Measurements from ENCODE around the gene NFIB. TPM values are rescaled to one million over a fixed set of nuclear protein-coding genes. Genes with fewer than 3 reads are reported as not detected.

The NFIB gene
- total RNA-seq, 1 experiment from 2014 or later, result 35.1 TPM

GRCh38 chr9:14106699-14107098, 207.2 kb downstream of the NFIB start:
- H3K4me3 ChIP-seq, result no peak overlapping the region
- CTCF ChIA-PET, result interaction anchor here (0.6 kb wide), 1 partner anchor 17 kb away, joined by 3 read pairs; no protein-coding TSS in a partner anchor
- no peaks in the 10 kb centered on the region for H3K4me1 ChIP-seq (replicated peaks; ENCODE audit: insufficient read depth)
- intact Hi-C loops (cut with micrococcal nuclease; ENCODE audit: unreplicated experiment), result no loop called here
- no peaks in the 10 kb centered on the region for H3K9me3 ChIP-seq (ENCODE audit: insufficient read depth, low read depth)
- no peaks in the 10 kb centered on the region for H3F3A ChIP-seq (ENCODE audit: insufficient read depth, low read depth)
- TF ChIP-seq EZH2 (IDR thresholded peaks at IDR 0.05; ENCODE audit: low read depth), result no peak
- TF ChIP-seq CTCF (conservative IDR thresholded peaks at IDR 0.05), result no peak
- BruUV-seq (replicated peaks), result no TSS peak
- no peak for DNase-seq
- no peak overlapping the region for H2AFZ ChIP-seq
- H3K79me2 ChIP-seq (ENCODE audit: low read depth), result no peaks in the 10 kb centered on the region
- H3K27ac ChIP-seq, result no peak overlapping the region
- no peaks in the 10 kb centered on the region for H3K27me3 ChIP-seq (ENCODE audit: insufficient read depth, low read depth)
- H3K4me2 ChIP-seq, result no peak overlapping the region
- no peaks in the 10 kb centered on the region for H4K20me1 ChIP-seq (ENCODE audit: insufficient read depth)
- H3K9me2 ChIP-seq (ENCODE audit: insufficient read depth), result no peaks in the 10 kb centered on the region
- POLR2A ChIA-PET (ENCODE audit: unreplicated experiment), result no interaction called here
- H3K36me3 ChIP-seq (ENCODE audit: low read depth), result no peaks in the 10 kb centered on the region; the same call in 1 of the 2 replicates

DNA sequence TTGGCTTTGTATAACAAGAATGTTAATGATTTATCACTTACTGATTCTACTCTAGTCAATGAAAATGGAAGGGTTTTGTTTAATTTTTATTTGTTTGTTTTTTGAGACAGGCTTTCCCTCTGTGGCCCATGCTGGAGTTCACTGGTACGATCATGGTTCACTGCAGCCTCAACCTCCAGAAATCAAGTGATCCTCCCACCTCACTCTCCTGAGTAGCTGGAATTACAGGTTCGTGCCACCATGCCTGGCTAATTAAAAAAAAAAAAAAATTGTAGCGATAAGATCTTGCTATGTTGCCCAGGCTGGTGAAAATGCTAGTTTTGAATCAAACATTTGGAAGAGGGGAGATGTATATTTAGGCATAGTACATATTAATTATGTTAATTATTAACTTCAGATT, 209.4 kb downstream of the NFIB start:
- no peak overlapping the region for H3K4me3 ChIP-seq
- ChIA-PET CTCF (no interaction called here), POLR2A (ENCODE audit: unreplicated experiment) (no interaction called here)
- H3K79me2 ChIP-seq (ENCODE audit: low read depth), result no peaks in the 10 kb centered on the region
- no peak for TF ChIP-seq CTCF (conservative IDR thresholded peaks at IDR 0.05)
- TF ChIP-seq EZH2 (IDR thresholded peaks at IDR 0.05; ENCODE audit: low read depth), result no peak
- H3K4me1 ChIP-seq (replicated peaks; ENCODE audit: insufficient read depth), result no peaks in the 10 kb centered on the region
- H4K20me1 ChIP-seq (ENCODE audit: insufficient read depth), result no peaks in the 10 kb centered on the region
- H3F3A ChIP-seq (ENCODE audit: insufficient read depth, low read depth), result no peaks in the 10 kb centered on the region
- H3K9me3 ChIP-seq (ENCODE audit: insufficient read depth, low read depth), result no peaks in the 10 kb centered on the region
- no peaks in the 10 kb centered on the region for H3K36me3 ChIP-seq (ENCODE audit: low read depth)
- no peak overlapping the region for H3K27ac ChIP-seq
- no peaks in the 10 kb centered on the region for H3K27me3 ChIP-seq (ENCODE audit: insufficient read depth, low read depth)
- no peak overlapping the region for H2AFZ ChIP-seq
- DNase-seq, result no peak
- no peaks in the 10 kb centered on the region for H3K9me2 ChIP-seq (ENCODE audit: insufficient read depth)
- H3K4me2 ChIP-seq, result no peak overlapping the region
- no TSS peak for BruUV-seq (replicated peaks)
- intact Hi-C loops (cut with micrococcal nuclease; ENCODE audit: unreplicated experiment), result no loop called here

GRCh38 chr9:14103115-14103514, 210.8 kb downstream of the NFIB start:
- Histone ChIP-seq H2AFZ (no peak overlapping the region), H3K9me2 (ENCODE audit: insufficient read depth) (no peaks in the 10 kb centered on the region), H3K4me3 (no peak overlapping the region), H3K79me2 (ENCODE audit: low read depth) (no peaks in the 10 kb centered on the region), H3K27ac (no peak overlapping the region), H3K4me1 (replicated peaks; ENCODE audit: insufficient read depth) (no peaks in the 10 kb centered on the region), H3F3A (ENCODE audit: insufficient read depth, low read depth) (no peaks in the 10 kb centered on the region), H3K36me3 (ENCODE audit: low read depth) (no peaks in the 10 kb centered on the region), H3K4me2 (no peak overlapping the region), H4K20me1 (ENCODE audit: insufficient read depth) (no peaks in the 10 kb centered on the region), H3K9me3 (ENCODE audit: insufficient read depth, low read depth) (no peaks in the 10 kb centered on the region), H3K27me3 (ENCODE audit: insufficient read depth, low read depth) (no peaks in the 10 kb centered on the region)
- BruUV-seq (replicated peaks), result no TSS peak
- DNase-seq, result no peak
- TF ChIP-seq CTCF (conservative IDR thresholded peaks at IDR 0.05) (no peak), EZH2 (IDR thresholded peaks at IDR 0.05; ENCODE audit: low read depth) (no peak)
- intact Hi-C loops (cut with micrococcal nuclease; ENCODE audit: unreplicated experiment), result no loop called here
- POLR2A ChIA-PET (ENCODE audit: unreplicated experiment), result no interaction called here
- CTCF ChIA-PET, result interaction anchor here (0.7 kb wide), 1 partner anchor 290 kb away, joined by 3 read pairs; no protein-coding TSS in a partner anchor

All from PC-9 (cell line).